Left lung (tissue), 10 donors: ENCODE measurements around the gene SETD5. TPM values are rescaled to one million over a fixed set of nuclear protein-coding genes. Genes with fewer than 3 reads are reported as not detected.

Experiments used
- ATAC-seq: fragments of 200-7000 bp; cut with Tn5 transposase; one replicate; pipeline ENCODE4 v1.9.1; 2020; ENCODE audit warnings: moderate library complexity
- DNase-seq, 4 donors: peaks; one replicate each; pipeline ENCODE4 v3.0.0-alpha.2; 2013 to 2020
- H3K27ac ChIP-seq, 2 donors: fragments of 200-600 bp; sonication (generic) in 1 of 2; one replicate each; pipeline versions ENCODE4 v1.5.0 to v1.8.0; 2020 to 2021
- H3K27me3 ChIP-seq, 2 donors: fragments of 200-600 bp; sonication (generic) in 1 of 2; one replicate each; pipeline versions ENCODE4 v1.5.0 to v1.8.0; 2020 to 2021
- H3K36me3 ChIP-seq, 2 donors: fragments of 200-600 bp; sonication (generic) in 1 of 2; one replicate each; pipeline versions ENCODE4 v1.5.0 to v1.8.0; 2020 to 2021
- H3K4me1 ChIP-seq, 2 donors: fragments of 200-600 bp; one replicate each; pipeline ENCODE4 v1.8.0; 2021
- H3K4me3 ChIP-seq, 2 donors: fragments of 200-600 bp; sonication (generic) in 1 of 2; one replicate each; pipeline versions ENCODE4 v1.5.0 to v1.8.0; 2020 to 2021; ENCODE audit warnings: mild to moderate bottlenecking in 1 of 2
- H3K9me3 ChIP-seq, 2 donors: fragments of 200-600 bp; sonication (generic) in 1 of 2; one replicate each; pipeline versions ENCODE4 v1.5.0 to v1.8.0; 2020 to 2021
- intact Hi-C, 2 donors: fragments of 100-400 bp; cut with DNase I; formaldehyde crosslinking; loops; one replicate each; pipeline versions ENCODE4 v1.11.2 to v1.14.2; 2022
- polyA plus RNA-seq, 6 donors: library from polyadenylated mRNA; unstranded; fragments of 120-200 nt; gene quantifications; one replicate each; pipeline ENCODE4 v1.2.1, GENCODE V29; 2013; ENCODE audit not compliant: insufficient read length in 6 of 6
- total RNA-seq, 2 donors: library from RNA; stranded (reverse); fragmentation: NEBNext Ultra II Directional; extraction: Animal tissue kit (Norgen Biotek cat#: 25700); gene quantifications; one replicate each; pipeline ENCODE4 v1.2.1, GENCODE V29; 2021
- TF ChIP-seq, protein P1 (sequence below), 2 donors: fragments of 200-600 bp; sonication (generic) in 1 of 2; IDR thresholded peaks; one replicate each; pipeline versions ENCODE4 v1.5.0 to v1.8.0; 2021; ENCODE audit warnings: antibody characterized with exemption in 2 of 2
- donor health status: DM: no; HTN: yes; CAD: no.
- donor health status: DM: no; HTN: no; CAD: no.

Gene SETD5
- total and polyA plus RNA-seq, 8 donors = 82.2 to 195 (median 177) TPM

GRCh38 chr3:9373465-9373864, 23.9 kb upstream of the SETD5 start:
- Histone ChIP-seq H3K4me1 (no peaks in the 10 kb centered on the region), H3K27ac (no peak overlapping the region), H3K9me3 (no peaks in the 10 kb centered on the region), H3K36me3 (peaks cover 0 to 98% of the 10 kb centered on the region in 2 donors), H3K4me3 (no peak overlapping the region), H3K27me3 (no peaks in the 10 kb centered on the region)
- DNase-seq (no peak), ATAC-seq (no peak)
- intact Hi-C loops = no loop called here
- TF ChIP-seq, protein P1, sequence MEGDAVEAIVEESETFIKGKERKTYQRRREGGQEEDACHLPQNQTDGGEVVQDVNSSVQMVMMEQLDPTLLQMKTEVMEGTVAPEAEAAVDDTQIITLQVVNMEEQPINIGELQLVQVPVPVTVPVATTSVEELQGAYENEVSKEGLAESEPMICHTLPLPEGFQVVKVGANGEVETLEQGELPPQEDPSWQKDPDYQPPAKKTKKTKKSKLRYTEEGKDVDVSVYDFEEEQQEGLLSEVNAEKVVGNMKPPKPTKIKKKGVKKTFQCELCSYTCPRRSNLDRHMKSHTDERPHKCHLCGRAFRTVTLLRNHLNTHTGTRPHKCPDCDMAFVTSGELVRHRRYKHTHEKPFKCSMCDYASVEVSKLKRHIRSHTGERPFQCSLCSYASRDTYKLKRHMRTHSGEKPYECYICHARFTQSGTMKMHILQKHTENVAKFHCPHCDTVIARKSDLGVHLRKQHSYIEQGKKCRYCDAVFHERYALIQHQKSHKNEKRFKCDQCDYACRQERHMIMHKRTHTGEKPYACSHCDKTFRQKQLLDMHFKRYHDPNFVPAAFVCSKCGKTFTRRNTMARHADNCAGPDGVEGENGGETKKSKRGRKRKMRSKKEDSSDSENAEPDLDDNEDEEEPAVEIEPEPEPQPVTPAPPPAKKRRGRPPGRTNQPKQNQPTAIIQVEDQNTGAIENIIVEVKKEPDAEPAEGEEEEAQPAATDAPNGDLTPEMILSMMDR (IDR thresholded peaks at IDR 0.05) = no peak

DNA sequence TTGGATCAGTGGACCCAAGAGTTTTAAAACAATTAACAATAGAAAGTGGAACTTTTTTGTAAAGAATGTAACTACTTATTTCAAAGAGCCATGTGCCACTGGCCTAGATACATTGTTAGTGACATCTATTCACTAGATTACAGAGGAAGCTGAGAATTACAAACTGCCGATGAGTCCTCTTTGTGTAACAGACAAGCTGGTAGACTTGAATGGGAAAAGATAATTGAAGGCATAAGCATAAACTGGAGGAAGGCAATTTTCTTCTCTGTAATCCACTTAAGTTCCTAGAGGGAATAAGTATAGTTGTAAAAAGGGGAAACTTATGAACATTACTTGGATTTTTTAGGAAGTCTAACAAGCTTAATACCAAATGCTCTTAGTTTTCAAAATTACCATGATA, 19.4 kb upstream of the SETD5 start:
- TF ChIP-seq, protein P1 (IDR thresholded peaks at IDR 0.05) = no peak
- Histone ChIP-seq H3K36me3 (peaks cover 0 to 80% of the 10 kb centered on the region in 2 donors), H3K27ac (no peak overlapping the region), H3K27me3 (no peaks in the 10 kb centered on the region), H3K9me3 (no peaks in the 10 kb centered on the region), H3K4me1 (no peaks in the 10 kb centered on the region), H3K4me3 (no peak overlapping the region)
- DNase-seq = no peak
- no peak for ATAC-seq
- intact Hi-C loops = no loop called here

DNA sequence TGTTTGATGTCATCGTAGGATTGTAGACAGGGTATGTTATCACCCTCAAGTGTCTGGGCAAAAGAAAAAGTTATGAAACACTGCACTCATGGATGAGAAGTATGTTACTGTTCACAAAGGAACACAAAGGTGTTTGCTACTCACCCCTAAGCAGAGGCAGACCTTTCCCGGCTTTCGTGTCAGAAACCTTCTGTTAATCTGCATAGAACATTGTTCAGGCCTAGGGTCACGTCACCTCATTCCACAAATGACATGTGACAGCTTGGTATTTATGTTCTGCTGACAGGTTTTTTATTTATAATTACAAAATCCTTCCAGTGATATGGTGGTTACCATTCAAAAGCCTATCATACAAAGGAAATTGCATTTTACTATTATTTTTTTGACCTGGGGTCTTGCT, 18.1 kb upstream of the SETD5 start:
- DNase-seq (no peak), ATAC-seq (peak; percentile 36)
- Histone ChIP-seq H3K4me3 (no peak overlapping the region), H3K36me3 (peaks cover 0 to 76% of the 10 kb centered on the region in 2 donors), H3K27ac (no peak overlapping the region), H3K9me3 (no peaks in the 10 kb centered on the region), H3K27me3 (no peaks in the 10 kb centered on the region), H3K4me1 (peaks cover 0 to 4% of the 10 kb centered on the region in 2 donors)
- intact Hi-C loops = no loop called here
- TF ChIP-seq, protein P1 (IDR thresholded peaks at IDR 0.05) = no peak

- Histone ChIP-seq H3K27ac (no peak overlapping the region), H3K9me3 (no peaks in the 10 kb centered on the region), H3K4me3 (no peak overlapping the region), H3K27me3 (no peaks in the 10 kb centered on the region), H3K4me1 (peaks cover 0 to 10% of the 10 kb centered on the region in 2 donors), H3K36me3 (peaks cover 0 to 76% of the 10 kb centered on the region in 2 donors)
- peak; percentile 81 for ATAC-seq
- no peak for DNase-seq
- intact Hi-C loops = loop anchor here in 1 of 2 donors (10.0 kb wide), 1 partner anchor 55 kb away; no protein-coding TSS in a partner anchor
- TF ChIP-seq, protein P1 (IDR thresholded peaks at IDR 0.05) = no peak
These were observed 17.4 kb upstream of the SETD5 start for GRCh38 chr3:9380014-9380413.

- DNase-seq = no peak
- Histone ChIP-seq H3K36me3 (peaks cover 0 to 75% of the 10 kb centered on the region in 2 donors), H3K9me3 (no peaks in the 10 kb centered on the region), H3K4me1 (peaks cover 0 to 21% of the 10 kb centered on the region in 2 donors), H3K4me3 (no peak overlapping the region), H3K27me3 (no peaks in the 10 kb centered on the region), H3K27ac (peak overlapping the region in 1 of 2 donors; percentile 53)
- intact Hi-C loops = loop anchor here in 1 of 2 donors (10.0 kb wide), 1 partner anchor 51 kb away; no protein-coding TSS in a partner anchor
- ATAC-seq = peak; percentile 26
- TF ChIP-seq, protein P1 (IDR thresholded peaks at IDR 0.05) = no peak
These were observed 13.1 kb upstream of the SETD5 start for GRCh38 chr3:9384141-9384828.
